Heart left ventricle (tissue), 13 donors: ENCODE measurements around the gene ZNF23.

Source experiments
- CTCF ChIP-seq, 12 donors: fragments of 200-600 bp; sonication (generic) in 4 of 12; IDR thresholded peaks; one replicate each; pipeline versions ENCODE4 v1.5.0 to v1.8.0; 2018 to 2022; ENCODE audit warnings: antibody characterized with exemption in 12 of 12, mild to moderate bottlenecking in 5 of 12
- POLR2A ChIP-seq, 2 donors: fragments of 450-650 bp; IDR thresholded peaks; one replicate each; pipeline ENCODE4 v1.6.1; 2017; ENCODE audit warnings: antibody characterized with exemption in 2 of 2, mild to moderate bottlenecking in 2 of 2, moderate library complexity in 2 of 2
- donor health status: ischemic (EF 13 %, LVEDD 7.1; RV severe dilation, severe dysfunction).
- donor health status: DM: no; HTN: yes; CAD: no.
- donor health status: DM: no; HTN: no; CAD: no.
- donor health status: ischemic (EF 25% LVEDD 6.9; RV normal size, moderate dysfunction).
- donor health status: ischemic (EF 25% LVEDD 5.7; RV mildly dilated, moderate dysfunction).
- donor health status: ischemic (EF 35%, LVEDD 5.7; RV mildly dilated, moderate dysfunction).
- donor health status: nonischemic (EF 11% LVEDD 7.7; RV severe dilation, severe dysfunction).
- donor health status: DM: yes; HTN: yes; CAD: no.
- donor health status: PGD.
- donor health status: ischemic (EF 29% LVEDD 5.4; RV normal size, mild dysfunction).
- donor health status: nonischemic (EF 23%, LVEDD 6.1; RV moderate dilation, normal function).

GRCh38 chr16:71429581-71429980 lies 32.5 kb downstream of the ZNF23 start:
- TF ChIP-seq CTCF (IDR thresholded peaks at IDR 0.05) = no peak
- TF ChIP-seq POLR2A (IDR thresholded peaks at IDR 0.05) = no peak
